HL-60/S4 (cell line): ENCODE data around the gene POMT1.

Experiments
- in situ Hi-C: fragments of 300-500 bp; cut with MboI; formaldehyde crosslinking; loops from 2 replicates; pipeline ENCODE4 v1.14.3; 2022; ENCODE audit warnings: low sequenced_read_pairs

Gene POMT1

DNA sequence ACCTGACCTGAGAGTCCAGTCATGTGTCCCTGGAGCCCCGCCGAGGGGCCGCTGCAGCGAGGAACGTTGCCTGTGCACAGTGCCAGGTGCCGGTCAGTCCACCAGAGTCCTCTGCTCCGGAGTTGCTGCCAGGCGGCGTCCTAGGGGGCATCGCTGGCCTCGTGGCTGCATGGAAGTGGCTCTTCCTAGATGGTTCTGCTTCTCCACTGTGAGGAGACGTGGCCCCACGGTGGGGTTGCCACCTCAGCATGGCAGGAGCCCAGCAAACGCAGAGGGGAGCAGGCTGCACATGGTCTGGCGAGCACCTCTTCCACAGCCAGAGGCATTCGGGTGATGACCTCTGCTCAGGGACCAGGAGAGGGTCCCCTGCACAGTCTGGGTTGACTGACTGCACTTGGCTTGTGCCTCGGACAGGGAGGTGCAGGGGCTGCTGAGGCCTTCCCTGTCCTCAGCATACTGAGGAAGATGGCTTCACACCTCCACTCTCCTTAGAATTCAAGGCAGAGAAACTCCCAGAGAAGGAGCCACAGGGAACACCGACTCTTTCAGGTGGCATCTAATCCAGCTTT, 25.9 kb upstream of the POMT1 start:
- in situ Hi-C loops: no loop called here

DNA sequence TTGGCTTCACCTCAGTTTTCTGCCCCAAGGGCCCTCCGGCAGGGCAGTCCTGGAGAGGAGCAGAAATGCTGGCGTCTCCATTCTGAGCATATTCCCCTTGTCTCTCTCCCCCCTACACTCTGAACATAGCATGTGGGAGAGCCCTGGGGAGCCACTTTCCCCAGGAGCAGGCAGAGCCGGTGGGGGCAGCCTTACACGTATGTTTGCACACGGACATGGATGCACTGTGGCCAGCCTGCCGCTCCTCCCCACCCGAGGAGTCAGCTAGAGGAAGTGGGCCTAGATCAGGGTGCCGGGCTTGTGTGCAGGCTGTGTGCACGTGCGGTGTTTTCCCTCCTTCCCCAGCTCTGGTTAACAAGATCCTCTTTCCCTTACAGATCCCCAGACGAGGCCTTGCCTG, 25.4 kb upstream of the POMT1 start:
- in situ Hi-C loops: no loop called here

DNA sequence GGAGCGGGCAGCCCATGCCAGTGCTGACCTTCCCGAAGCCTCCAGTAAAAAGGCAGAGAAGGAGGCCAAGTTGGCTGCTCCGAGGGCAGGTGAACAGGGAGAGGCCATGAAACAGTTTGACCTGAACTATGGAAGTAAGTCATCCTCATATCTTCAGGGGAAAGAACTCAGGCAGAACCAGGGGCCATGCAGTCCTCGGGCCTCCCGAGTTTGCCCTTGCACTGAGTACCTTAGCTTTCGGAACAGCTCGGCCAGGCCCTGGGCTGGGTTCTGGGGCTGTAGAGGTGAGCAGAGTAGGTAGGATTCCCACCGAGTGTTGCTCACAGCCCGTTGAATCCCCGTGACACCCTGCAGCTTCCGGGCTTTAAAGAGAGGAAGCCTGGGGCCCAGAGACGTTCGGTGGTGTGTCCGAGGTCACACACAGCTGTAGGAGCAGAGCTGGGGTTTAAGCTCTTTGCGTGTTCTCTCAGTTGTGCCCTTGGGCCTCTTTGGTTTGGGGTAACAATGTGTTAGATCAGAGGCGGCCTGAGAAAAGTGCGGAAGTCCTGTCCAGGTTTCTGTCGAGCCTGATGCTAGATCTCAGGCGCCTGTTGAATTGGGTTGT, 24.8 kb upstream of the POMT1 start:
- in situ Hi-C loops: no loop called here

DNA sequence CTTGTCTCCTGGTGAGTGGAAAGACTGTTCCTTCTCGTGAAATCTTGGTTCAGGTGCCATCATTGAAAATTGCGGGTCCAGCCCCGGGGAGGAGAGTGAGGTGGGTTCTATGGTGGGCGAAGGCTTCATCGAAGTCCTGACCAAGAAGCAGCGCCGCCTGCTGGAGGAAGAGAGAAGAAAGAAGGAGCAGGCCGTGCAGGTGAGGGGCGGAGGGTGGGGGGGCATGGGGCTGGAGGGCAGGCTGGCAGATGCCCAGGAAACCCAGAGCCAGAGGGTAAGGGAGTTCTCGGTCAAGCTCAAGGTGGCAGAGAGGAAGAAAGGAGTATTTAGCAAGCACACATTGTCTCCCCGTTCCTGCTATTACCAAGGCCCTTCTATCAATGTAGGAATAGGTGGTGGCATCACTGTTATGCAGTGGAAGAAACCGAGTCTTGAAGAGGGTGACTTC, 24.3 kb upstream of the POMT1 start:
- in situ Hi-C loops: no loop called here

DNA sequence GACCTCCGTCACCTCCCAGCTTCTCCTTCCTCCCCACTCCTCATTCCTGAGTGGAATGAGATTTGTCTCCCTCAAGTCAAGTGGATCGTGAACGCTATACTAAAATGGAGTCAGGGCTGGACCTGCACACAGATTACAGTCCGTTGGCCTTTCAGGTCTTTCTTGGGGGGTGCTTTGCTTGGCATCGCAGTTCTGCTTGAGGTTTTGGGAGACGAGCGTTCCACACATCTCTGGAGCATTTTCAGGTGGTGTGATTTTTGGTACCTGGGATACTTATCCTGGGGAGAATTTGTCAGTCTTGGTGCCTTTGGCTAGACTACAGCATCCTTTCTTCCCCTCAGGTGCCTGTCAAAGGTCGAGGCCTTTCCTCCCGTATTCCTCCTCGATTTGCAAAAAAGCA, 23.8 kb upstream of the POMT1 start:
- in situ Hi-C loops: no loop called here

DNA sequence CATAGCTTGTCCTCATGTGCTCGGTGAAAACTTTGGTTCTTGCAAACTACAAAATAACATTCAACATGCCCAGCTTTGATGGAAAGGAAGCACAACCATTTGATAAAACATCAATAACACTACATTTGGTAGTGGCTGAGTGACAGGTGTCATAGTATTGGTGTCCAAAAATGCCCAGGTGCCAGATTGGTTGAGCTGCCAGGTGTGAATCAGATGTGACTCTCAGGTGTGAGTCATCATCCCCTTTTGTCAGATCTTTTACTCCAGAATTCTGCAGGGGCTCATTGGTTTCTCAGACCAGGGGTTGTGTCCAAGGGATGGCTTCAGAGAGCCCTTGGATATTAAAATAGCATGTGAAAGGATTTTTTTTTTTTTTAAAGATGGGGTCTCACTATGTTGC, 22.5 kb upstream of the POMT1 start:
- in situ Hi-C loops: no loop called here

DNA sequence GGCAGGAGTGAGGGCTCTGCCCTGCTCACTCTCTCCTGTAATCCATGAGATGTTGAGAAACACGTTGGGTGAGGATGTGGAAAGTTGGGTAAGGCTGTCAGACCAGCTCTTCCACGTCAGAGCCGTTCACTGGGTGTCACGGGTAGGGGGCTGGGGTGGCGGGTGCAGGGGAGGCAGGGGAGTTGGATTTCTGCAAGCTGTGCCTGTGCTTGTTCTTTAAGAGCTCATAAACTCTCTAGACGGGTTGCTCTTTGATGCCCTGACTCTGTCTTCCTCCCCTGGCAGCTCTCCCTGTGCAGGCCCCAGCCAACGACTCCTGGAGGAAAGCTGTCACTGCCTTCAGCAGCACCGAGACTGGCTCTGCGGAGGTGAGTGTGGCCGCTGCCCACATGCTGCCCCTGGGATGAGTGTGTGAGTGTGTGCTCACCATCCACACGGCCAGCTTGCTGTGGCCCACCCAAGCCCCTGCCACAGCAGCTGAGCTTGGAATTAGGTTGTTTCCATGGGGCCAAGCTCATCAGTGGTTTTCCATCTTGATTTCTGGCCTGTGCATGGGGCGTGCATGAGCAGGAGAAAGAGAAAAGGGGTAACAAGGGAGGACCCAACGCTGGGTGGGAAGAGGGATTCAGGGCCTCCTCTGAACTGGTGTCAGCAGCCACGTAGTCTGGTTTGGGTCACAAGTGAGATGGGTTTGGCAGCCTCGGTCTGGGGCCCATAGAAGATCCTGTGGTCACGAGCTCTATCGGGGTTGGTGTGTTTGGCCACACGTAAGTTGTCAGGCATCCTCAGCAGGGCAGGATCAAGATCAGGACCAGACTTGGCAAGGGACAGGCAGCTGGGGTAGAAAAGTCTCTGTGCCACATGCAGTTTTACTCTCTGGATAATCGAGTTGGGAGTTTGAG, 21.0 kb upstream of the POMT1 start:
- in situ Hi-C loops: no loop called here

DNA sequence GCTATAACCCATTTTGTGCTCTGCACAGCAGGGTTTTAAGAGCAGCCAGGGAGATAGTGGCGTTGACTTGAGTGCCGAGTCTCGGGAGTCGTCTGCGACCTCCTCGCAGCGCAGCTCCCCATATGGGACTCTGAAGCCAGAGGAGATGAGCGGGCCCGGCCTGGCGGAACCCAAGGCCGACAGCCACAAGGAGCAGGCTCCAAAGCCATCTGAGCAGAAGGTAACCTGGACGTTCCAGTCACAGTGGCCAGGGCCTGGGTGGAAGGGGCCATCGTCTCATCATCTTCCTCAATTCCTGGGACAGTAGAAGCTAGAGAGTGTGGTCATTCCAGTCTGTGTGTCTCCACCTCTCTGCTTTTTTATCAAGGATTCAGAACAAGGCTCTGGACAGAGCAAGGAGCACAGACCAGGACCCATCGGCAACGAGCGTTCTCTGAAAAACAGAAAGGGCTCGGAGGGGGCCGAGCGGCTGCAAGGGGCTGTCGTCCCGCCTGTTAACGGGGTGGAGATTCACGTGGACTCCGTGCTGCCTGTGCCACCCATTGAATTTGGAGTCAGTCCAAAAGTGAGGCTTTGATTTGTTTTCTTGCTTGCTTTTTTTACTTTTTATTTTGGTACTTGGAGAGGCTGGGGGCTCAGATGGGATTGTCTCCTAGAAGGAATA, 20.2 kb upstream of the POMT1 start:
- in situ Hi-C loops: no loop called here

DNA sequence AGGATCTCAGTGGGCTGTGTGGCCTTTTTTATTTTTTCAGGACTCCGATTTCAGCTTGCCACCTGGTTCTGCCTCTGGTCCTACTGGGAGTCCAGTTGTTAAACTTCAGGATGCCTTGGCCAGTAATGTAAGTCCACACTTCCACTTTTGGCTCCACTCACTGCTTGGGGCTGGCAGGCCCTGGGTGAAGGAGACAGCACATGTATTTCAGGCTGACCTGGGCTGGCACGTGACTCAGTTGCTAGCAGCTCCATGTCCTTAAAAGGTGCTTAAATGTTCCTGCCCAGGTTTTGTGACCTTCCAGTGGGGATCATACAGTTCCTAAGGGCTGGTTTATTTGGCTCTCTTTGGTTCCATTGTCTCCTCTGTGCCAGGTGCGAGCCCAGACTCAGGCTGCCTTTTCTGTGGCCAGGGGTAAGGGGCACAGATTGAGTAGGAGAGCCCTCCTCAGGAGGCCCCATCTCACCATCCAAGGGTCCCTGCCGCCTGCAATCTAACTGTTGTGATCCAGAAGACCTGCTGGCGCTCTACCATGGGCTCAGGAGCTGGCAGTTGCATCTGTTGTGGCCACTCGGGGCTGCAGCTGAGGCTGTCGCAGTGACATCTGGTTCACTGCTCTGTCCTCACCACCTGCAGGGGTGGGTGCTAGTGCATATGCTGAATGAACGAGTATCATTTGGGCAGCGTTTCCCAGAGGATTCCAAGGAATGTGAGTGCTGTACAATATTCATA, 19.2 kb upstream of the POMT1 start:
- in situ Hi-C loops: no loop called here

DNA sequence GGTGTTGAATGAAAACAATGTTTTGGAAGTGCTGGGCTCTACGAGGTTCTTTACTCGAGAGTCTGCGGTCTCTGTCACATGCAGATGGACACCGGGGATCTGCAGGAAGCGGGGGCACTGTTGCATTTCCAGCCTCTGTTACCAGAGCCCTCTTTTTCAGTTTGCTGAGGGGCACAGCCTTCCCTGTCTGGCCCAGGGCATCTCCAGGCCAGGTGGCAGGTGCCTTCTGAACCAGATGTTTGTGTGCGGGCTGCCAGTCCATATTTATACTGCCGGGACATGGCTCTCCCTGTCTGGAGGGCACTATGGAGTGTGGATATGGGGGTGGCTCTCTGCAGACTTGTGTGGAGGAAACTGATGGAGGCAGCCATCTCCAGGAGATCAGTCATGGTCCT, 18.7 kb upstream of the POMT1 start:
- in situ Hi-C loops: no loop called here

DNA sequence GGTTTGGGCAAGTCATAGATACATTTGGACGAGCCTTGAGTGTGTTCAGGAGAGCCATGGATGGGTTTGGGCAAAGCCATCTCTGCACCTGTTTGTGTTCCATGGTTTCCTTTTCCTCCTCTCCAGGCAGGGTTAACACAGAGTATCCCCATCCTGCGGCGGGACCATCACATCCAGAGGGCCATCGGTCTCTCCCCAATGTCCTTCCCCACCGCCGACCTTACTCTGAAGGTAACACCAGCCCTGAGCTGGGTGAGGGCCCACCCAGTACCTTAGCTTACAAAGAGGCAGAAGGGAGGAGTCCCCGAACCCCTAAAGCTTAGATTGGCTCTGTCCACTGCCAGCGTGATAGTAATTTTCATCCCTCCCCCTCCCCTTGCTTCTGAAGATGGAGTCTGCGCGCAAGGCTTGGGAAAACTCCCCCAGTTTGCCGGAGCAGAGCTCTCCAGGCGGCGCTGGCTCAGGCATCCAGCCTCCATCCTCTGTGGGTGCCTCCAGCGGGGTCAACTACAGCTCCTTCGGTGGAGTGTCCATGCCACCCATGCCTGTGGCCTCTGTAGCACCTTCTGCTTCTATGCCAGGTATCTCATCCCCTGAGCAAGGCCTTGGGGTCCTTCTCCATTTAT, 18.0 kb upstream of the POMT1 start:
- in situ Hi-C loops: no loop called here

DNA sequence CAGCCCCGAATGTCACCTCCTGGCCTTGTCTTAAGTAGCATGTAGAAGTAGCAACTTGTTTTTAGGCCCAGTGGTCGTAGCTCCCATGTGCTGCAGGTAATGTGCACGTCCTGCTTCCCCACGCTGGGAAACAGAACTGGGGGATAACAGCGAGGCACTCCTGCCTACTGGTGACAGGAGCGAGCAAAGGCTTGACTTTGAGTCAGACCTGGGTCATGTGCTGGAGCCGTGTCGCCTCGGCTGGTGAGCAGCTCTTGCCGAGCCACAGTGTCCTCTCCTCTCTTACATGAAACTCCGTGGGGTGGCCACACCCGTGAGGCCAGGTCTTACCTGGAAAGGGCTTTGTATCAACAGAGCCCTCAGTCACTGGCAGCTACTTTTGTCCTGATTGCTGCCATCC, 17.5 kb upstream of the POMT1 start:
- in situ Hi-C loops: no loop called here

DNA sequence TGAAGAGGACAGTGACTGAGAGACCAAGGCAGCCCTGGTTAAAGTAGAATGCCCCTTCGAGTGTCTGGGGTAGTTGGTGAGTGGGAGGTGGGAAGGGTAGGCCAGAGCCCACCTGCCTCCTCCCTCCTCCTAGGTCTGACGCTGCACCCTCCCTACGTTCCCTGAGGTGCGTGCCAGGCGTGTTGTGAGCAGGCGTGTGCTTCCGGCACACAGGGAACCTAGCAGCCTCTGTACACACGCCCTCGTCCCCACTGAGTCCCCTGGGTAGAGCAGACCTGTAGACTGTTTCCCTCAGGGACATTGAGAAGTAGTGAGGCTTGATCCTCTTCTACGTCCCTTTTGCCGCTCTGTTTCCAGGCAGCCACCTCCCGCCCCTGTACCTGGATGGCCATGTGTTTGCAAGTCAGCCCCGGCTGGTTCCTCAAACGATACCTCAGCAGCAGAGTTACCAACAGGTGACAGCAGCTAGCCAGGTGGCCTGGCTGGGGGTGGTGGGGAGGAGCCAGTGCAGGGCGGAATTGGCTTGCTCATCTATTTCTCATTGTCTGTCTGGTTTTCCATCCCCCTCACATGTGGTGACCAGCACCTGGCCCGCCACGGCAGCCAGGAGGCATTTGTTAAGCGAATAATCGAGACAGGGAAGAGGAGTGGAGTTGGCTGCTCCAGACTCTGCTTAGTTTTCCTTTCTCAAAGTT, 16.8 kb upstream of the POMT1 start:
- in situ Hi-C loops: no loop called here

DNA sequence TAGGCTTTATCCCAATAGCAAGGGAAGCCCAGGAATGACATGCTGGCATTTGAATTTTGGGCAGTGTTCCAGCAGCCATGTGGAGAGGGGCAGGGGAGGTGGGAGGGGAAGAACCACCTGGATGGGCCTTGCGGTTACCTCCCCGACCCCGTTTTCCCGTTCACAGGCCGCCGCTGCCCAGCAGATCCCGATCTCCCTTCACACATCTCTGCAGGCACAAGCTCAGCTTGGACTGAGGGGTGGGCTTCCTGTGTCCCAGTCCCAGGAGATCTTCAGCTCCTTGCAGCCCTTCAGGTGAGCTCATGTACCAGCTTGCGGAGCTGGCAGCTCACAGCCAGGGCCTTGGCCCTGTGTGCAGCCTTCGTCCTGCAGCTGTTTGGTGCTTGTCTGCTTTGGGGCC, 15.7 kb upstream of the POMT1 start:
- in situ Hi-C loops: no loop called here

DNA sequence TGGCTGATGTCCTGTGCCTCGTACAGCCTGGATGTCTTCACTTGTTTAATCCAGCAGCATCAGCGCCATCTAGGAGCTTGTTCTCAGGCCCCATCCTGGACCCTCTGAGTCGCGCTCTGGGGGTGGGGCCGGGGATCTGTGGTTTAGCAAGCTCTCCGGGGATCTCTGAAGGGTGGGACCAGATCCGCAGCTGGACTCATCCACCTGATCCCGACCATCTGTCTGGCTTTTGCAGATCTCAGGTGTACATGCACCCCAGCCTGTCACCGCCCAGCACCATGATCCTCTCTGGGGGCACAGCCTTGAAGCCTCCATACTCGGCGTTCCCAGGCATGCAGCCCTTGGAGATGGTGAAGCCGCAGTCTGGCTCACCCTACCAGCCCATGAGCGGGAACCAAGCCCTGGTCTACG, 15.1 kb upstream of the POMT1 start:
- in situ Hi-C loops: no loop called here

DNA sequence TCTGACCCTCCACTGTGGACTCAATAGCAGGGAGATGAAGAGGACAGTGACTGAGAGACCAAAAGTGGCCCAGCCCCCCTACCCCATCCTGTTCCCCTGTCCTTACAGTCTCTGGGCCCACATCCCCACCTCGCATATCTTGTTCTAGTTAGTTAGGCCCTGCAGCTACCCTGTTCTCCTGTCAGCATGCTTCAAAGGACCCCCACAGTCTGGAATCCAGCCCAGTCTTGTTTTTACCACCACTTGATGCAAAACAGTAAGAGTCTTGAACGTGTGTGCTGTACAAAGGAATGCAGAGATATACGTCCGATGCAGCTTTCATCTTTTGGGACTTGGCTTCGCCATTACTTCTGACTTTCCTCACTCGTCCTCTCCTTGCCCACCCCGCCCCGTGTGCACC, 12.2 kb upstream of the POMT1 start:
- in situ Hi-C loops: no loop called here

DNA sequence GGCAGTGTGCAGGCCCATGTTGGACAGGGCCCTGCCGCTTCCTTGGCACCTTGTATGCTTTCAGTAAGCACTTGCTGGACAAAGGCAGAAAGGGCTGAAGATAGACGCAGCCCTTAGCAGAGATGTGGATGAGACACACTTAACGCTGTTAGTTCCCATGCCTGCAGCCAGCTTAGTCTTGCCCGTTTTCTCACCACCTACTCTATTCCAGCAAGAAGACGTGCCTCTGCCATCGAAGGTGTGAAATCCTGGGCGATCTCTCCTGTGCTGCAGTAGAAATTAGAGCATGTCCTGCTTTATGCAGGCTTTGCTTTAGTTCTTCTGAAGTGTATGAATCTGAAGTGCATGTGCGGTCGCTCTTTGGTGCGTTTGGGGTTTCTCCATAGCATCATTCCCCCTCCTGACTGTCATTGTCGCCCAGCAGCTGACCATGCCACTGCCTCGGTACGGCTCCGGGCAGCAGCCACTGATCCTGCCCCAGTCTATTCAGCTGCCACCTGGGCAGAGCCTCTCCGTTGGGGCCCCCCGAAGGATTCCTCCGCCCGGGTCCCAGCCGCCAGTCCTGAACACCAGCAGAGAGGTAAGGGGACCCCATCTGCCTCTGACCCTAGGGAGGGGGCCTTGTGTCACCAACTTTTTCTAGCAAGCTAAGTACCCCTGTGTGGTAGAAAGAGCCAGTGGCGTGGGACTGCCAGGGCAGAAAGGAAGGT, 11.6 kb upstream of the POMT1 start:
- in situ Hi-C loops: no loop called here

DNA sequence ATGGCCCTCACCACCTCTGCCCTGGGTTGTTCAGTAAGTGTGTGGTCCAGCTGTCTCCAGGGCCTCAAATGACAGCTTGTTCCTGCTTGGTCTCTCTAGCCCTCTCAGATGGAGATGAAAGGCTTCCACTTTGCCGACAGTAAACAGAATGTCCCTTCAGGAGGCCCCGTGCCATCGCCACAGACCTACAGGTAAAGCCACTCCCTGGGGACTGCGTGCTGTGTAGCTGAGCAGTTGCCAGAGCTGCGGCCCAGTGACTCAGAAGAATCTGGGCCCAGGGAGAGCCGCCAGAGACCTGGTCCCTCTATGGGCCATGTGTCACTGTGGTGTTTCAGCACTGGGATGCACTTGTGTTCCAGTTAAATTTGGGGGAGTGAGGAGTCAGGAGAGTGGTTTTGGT, 10.6 kb upstream of the POMT1 start:
- in situ Hi-C loops: no loop called here

DNA sequence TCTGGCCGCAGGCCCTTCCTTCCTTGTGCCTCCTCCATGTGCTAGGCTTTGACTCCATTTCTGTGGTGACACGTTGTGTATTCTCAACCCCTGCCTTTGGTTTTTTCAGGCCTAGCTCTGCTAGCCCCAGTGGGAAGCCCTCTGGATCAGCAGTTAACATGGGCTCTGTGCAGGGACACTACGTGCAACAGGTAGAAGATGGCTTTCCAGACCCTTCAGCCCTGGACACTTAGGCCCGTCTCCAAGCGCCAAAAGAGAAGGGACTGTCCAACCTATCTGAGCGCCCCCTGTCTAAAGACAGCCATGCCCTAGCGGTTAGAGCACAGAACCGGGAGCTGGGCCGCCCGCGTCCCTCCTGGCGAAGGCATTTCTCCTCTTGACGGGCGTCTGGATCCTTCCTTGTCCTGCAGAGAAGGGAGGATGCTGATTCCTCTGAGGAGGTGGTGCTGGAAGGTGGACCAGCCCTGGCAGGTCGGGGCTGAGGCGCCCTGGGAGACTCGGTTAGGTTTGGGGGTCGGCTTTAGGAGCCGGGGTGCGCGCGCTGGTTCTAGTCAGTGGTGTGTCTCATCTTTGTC, 8.3 kb upstream of the POMT1 start:
- in situ Hi-C loops: no loop called here
